H9 (cell line): ENCODE results near the gene CCDC63. TPM values are rescaled to one million over a fixed set of nuclear protein-coding genes. Genes with fewer than 3 reads are reported as not detected.
A peak's percentile ranks its signal among the peaks of the same experiment; 100 is the strongest.

Experiments
- DNase-seq: peaks from one replicate; pipeline ENCODE4 v3.0.0-alpha.2; 2017
- H2AFZ ChIP-seq: one replicate; pipeline ENCODE4 v1.6.1; 2013; ENCODE audit warnings: mild to moderate bottlenecking, low read length, control low read depth, moderate library complexity
- H2AK5ac ChIP-seq: 2 replicates; pipeline ENCODE4 v1.6.1; 2013; ENCODE audit warnings: low read length, control low read depth, mixed read lengths; ENCODE audit not compliant: insufficient read length
- H2BK120ac ChIP-seq: one replicate; pipeline ENCODE4 v1.6.1; 2013; ENCODE audit warnings: low read depth, mild to moderate bottlenecking, low read length, control low read depth, inconsistent platforms; ENCODE audit not compliant: poor library complexity, severe bottlenecking
- H2BK12ac ChIP-seq: 2 replicates; pipeline ENCODE4 v1.6.1; 2013; ENCODE audit warnings: low read length, control low read depth, mixed read lengths, low read depth; ENCODE audit not compliant: insufficient read length
- H2BK15ac ChIP-seq: 2 replicates; pipeline ENCODE4 v1.6.1; 2013; ENCODE audit warnings: low read depth, low read length, control low read depth
- H2BK20ac ChIP-seq: one replicate; pipeline ENCODE4 v1.6.1; 2013; ENCODE audit warnings: low read depth, mild to moderate bottlenecking, low read length, control low read depth, inconsistent platforms; ENCODE audit not compliant: poor library complexity, severe bottlenecking
- H2BK5ac ChIP-seq: 2 replicates; pipeline ENCODE4 v1.6.1; 2013; ENCODE audit warnings: low read length, control low read depth, mixed read lengths; ENCODE audit not compliant: insufficient read length
- H3K14ac ChIP-seq: 2 replicates; pipeline ENCODE4 v1.6.1; 2013; ENCODE audit warnings: low read length, control low read depth; ENCODE audit not compliant: insufficient read depth
- H3K18ac ChIP-seq: 2 replicates; pipeline ENCODE4 v1.6.1; 2013; ENCODE audit warnings: low read depth, mild to moderate bottlenecking, mixed read lengths, low read length, control low read depth; ENCODE audit not compliant: insufficient read length
- H3K23ac ChIP-seq: 2 replicates; pipeline ENCODE4 v1.6.1; 2013; ENCODE audit warnings: low read length, control low read depth, mixed read lengths, low read depth; ENCODE audit not compliant: insufficient read length
- H3K23me2 ChIP-seq: 2 replicates; pipeline ENCODE4 v1.6.1; 2013; ENCODE audit warnings: low read depth, mild to moderate bottlenecking, mixed read lengths, low read length, control low read depth; ENCODE audit not compliant: insufficient read length, poor library complexity, severe bottlenecking
- H3K27ac ChIP-seq: 2 replicates; pipeline ENCODE4 v1.5.1; 2013; ENCODE audit warnings: low read length, control low read depth, mixed read lengths, low read depth; ENCODE audit not compliant: insufficient read length
- H3K27me3 ChIP-seq: 2 replicates; pipeline ENCODE4 v1.6.1; 2013; ENCODE audit warnings: low read length, control low read depth, inconsistent platforms; ENCODE audit not compliant: insufficient read depth
- H3K4ac ChIP-seq: 2 replicates; pipeline ENCODE4 v1.6.1; 2013; ENCODE audit warnings: low read depth, mild to moderate bottlenecking, control low read depth, inconsistent platforms, low read length, moderate library complexity
- H3K4me1 ChIP-seq: 2 replicates; pipeline ENCODE4 v1.6.1; 2013; ENCODE audit warnings: low read length, control low read depth, inconsistent platforms; ENCODE audit not compliant: insufficient read depth
- H3K4me2 ChIP-seq: 2 replicates; pipeline ENCODE4 v1.6.1; 2013; ENCODE audit warnings: low read length, control low read depth, mixed read lengths; ENCODE audit not compliant: insufficient read length, insufficient read depth
- H3K56ac ChIP-seq: 2 replicates; pipeline ENCODE4 v1.6.1; 2013; ENCODE audit warnings: low read depth, mild to moderate bottlenecking, mixed read lengths, low read length, control low read depth; ENCODE audit not compliant: insufficient read length
- H3K79me1 ChIP-seq: 2 replicates; pipeline ENCODE4 v1.6.1; 2013; ENCODE audit warnings: low read depth, mild to moderate bottlenecking, moderate library complexity, low read length, control low read depth, inconsistent platforms; ENCODE audit not compliant: insufficient read depth, poor library complexity, severe bottlenecking
- H3K79me2 ChIP-seq: 2 replicates; pipeline ENCODE4 v1.6.1; 2013; ENCODE audit warnings: low read length, control low read depth, inconsistent platforms; ENCODE audit not compliant: insufficient read depth
- H3K9ac ChIP-seq: 2 replicates; pipeline ENCODE4 v1.6.1; 2013; ENCODE audit warnings: low read length, control low read depth, mixed read lengths; ENCODE audit not compliant: insufficient read length; ENCODE audit errors: extremely low read depth
- H3K9me3 ChIP-seq: one replicate; pipeline ENCODE4 v1.6.1; 2013; ENCODE audit warnings: low read depth, low read length, inconsistent platforms; ENCODE audit not compliant: control insufficient read depth
- H3T11ph ChIP-seq: one replicate; pipeline ENCODE4 v1.6.1; 2013; ENCODE audit warnings: mild to moderate bottlenecking, low read length, control low read depth, inconsistent platforms
- H4K20me1 ChIP-seq: one replicate; pipeline ENCODE4 v1.6.1; 2013; ENCODE audit not compliant: control insufficient read depth, insufficient read length, insufficient read depth
- H4K5ac ChIP-seq: 2 replicates; pipeline ENCODE4 v1.6.1; 2013; ENCODE audit warnings: low read depth, mild to moderate bottlenecking, mixed read lengths, low read length, control low read depth; ENCODE audit not compliant: insufficient read length
- H4K8ac ChIP-seq: replicated peaks from 2 replicates; pipeline ENCODE4 v1.6.1; 2013; ENCODE audit warnings: low read length, control low read depth, mixed read lengths, low read depth; ENCODE audit not compliant: insufficient read length
- H4K91ac ChIP-seq: 2 replicates; pipeline ENCODE4 v1.6.1; 2013; ENCODE audit warnings: low read depth, mild to moderate bottlenecking, moderate library complexity, mixed read lengths, low read length, control low read depth; ENCODE audit not compliant: insufficient read length
- H3K27ac Mint-ChIP-seq, 3 experiments: 2 replicates in 2 of 3; 3 replicates in 1 of 3; pipeline ENCODE4 v1.8.0; 2020 to 2021; ENCODE audit warnings: mixed read lengths in 3 of 3, mild to moderate bottlenecking in 1 of 3, moderate library complexity in 1 of 3
- H3K27me3 Mint-ChIP-seq: 2 replicates; pipeline ENCODE4 v1.8.0; 2021; ENCODE audit warnings: low read depth, mild to moderate bottlenecking, moderate library complexity, mixed read lengths
- H3K36me3 Mint-ChIP-seq, 3 experiments: 2 replicates in 2 of 3; 3 replicates in 1 of 3; pipeline ENCODE4 v1.8.0; 2020 to 2021; ENCODE audit warnings: low read depth in 3 of 3, mixed read lengths in 3 of 3; ENCODE audit not compliant: insufficient read depth in 1 of 3
- H3K4me1 Mint-ChIP-seq, 2 experiments: 2 replicates each; pipeline ENCODE4 v1.8.0; 2020; ENCODE audit warnings: mixed read lengths in 2 of 2
- H3K4me3 Mint-ChIP-seq, 2 experiments: 2 replicates in 1 of 2; 3 replicates in 1 of 2; pipeline ENCODE4 v1.8.0; 2020 to 2021; ENCODE audit warnings: mild to moderate bottlenecking in 2 of 2, mixed read lengths in 2 of 2, moderate library complexity in 1 of 2
- H3K9me3 Mint-ChIP-seq, 2 experiments: 2 replicates in 1 of 2; 3 replicates in 1 of 2; pipeline ENCODE4 v1.8.0; 2020; ENCODE audit warnings: mild to moderate bottlenecking in 2 of 2, mixed read lengths in 2 of 2, moderate library complexity in 1 of 2
- CTCF ChIP-seq: fragments of 200-600 bp; sonication (generic); conservative IDR thresholded peaks from 3 replicates; pipeline ENCODE4 v1.8.0; 2021; ENCODE audit warnings: antibody characterized with exemption, mild to moderate bottlenecking
- WGBS: extraction: QIAGEN DNeasy Blood & Tissue Kit; methylation state at CpG from one replicate; pipeline ENCODE4 v1.1.7; 2013; ENCODE audit warnings: missing lambda C conversion rate, low lambda C conversion rate, mixed read lengths; ENCODE audit not compliant: insufficient read length; ENCODE audit errors: extremely low coverage; 5-methylcytosine and 5-hydroxymethylcytosine counted together
- total RNA-seq: library from RNA; stranded (reverse); gene quantifications from 2 replicates; pipeline ENCODE4 v1.2.1, GENCODE V29; 2021

CCDC63 gene
- total RNA-seq, 1 experiment from 2014 or later: 0.77 TPM

- Histone ChIP-seq H2AK5ac (no peak overlapping the region), H4K8ac (no peak overlapping the region), H2BK20ac (no peak overlapping the region), H3K4ac (no peak overlapping the region), H2BK15ac (no peak overlapping the region), H4K20me1 (no peaks in the 10 kb centered on the region), H4K5ac (no peak overlapping the region), H3K27me3 (no peaks in the 10 kb centered on the region), H3K56ac (no peak overlapping the region), H3K4me2 (no peak overlapping the region), H2BK5ac (no peak overlapping the region), H2BK12ac (no peak overlapping the region), H3K14ac (no peak overlapping the region), H3K23ac (no peak overlapping the region), H4K91ac (no peak overlapping the region), H3K9ac (no peak overlapping the region), H3K79me1 (no peaks in the 10 kb centered on the region), H3K9me3 (no peaks in the 10 kb centered on the region), H2BK120ac (no peak overlapping the region), H3K23me2 (no peaks in the 10 kb centered on the region), H3K18ac (no peak overlapping the region), H3K27ac (no peak overlapping the region), H3K79me2 (no peaks in the 10 kb centered on the region), H3K4me1 (no peaks in the 10 kb centered on the region), H2AFZ (no peak overlapping the region), H3T11ph (no peak overlapping the region)
- H3K4me1 Mint-ChIP-seq: peaks cover 6 to 9% of the 10 kb centered on the region in 2 experiments
- H3K36me3 Mint-ChIP-seq: no peaks in the 10 kb centered on the region
- WGBS: no CpG with 5 or more reads among the region's 4 CpGs
- no peak for TF ChIP-seq CTCF
- H3K9me3 Mint-ChIP-seq: 0 out of 5 replicates have a peak, but pooled peaks cover 0 to 2% of the 10 kb centered on the region in 2 experiments
- H3K27me3 Mint-ChIP-seq: peaks cover 8% of the 10 kb centered on the region
- H3K27ac Mint-ChIP-seq: peak overlapping the region in 1 of 3 experiments; percentile 21; a peak in 2 of 7 replicates
- no peak for DNase-seq
- no peak overlapping the region for H3K4me3 Mint-ChIP-seq
These were observed 60.2 kb downstream of the CCDC63 start for GRCh38 chr12:110906985-110907384.
